ENCODE measurements around the gene CC2D2A. TPM values are rescaled to one million over a fixed set of nuclear protein-coding genes. Genes with fewer than 3 reads are reported as not detected.
A peak's percentile ranks its signal among the peaks of the same experiment; 100 is the strongest.

CC2D2A gene
- total and polyA plus RNA-seq, 7 donors = 1.6 to 4.7 (median 2.1) TPM

- Histone ChIP-seq H3K36me3 (ENCODE audit: insufficient read depth in 1 of 2, low read depth in 1 of 2) (peaks cover 0 to 14% of the 10 kb centered on the region in 2 donors), H3K27ac (no peak overlapping the region), H3K4me3 (no peak overlapping the region), H3K4me1 (no peaks in the 10 kb centered on the region), H3K27me3 (ENCODE audit: insufficient read depth in 3 of 3, low read length in 2 of 3) (no peaks in the 10 kb centered on the region), H3K9me3 (no peaks in the 10 kb centered on the region)
- no peak for DNase-seq
- WGBS, 3 donors = 44 to 63% (median 51%) methylated on average over 7 of the region's 7 CpGs
- intact Hi-C loops (cut with DNase I) = no loop called here
- no peak for TF ChIP-seq CTCF (IDR thresholded peaks at IDR 0.05)
- peak in 3 of 4 donors; percentile 57 to 60 (median 60) for ATAC-seq
Measured at GRCh38 chr4:15542760-15543159, 73.1 kb downstream of the CC2D2A start.

DNA sequence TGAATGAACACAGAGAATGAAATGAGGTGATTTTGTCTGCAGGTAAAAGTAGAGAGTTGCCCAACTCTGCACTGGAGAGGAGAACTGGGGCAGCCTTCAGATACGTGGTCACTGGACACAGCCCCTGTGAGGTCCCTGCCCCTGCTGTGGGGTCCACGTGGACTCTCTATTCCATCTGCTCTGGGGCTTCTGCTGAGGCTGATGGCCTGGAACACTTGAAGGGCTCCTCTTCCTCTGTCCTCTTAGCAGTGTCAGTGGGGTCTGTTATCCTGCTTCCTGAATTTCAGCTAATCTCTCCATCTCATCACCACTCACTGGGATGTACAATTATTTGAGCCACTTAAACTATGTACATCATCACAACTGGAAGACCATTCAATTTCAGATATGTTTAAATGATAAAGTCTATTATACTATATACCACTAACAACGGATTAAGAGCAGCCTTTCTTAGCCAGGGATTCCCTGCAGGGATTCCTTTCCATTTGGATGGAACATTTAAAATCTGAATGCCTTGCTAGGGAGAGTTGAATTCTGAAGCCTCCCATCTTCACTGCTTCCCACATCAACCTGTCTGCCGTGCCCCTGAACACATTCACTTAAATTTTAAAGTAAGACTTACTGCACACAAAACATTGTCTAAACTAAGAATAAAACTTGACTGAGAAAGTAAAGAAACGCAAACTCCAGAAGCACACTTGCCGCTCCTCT, 74.0 kb downstream of the CC2D2A start:
- ATAC-seq = no peak
- no peak for DNase-seq
- Histone ChIP-seq H3K9me3 (no peaks in the 10 kb centered on the region), H3K27ac (no peak overlapping the region), H3K4me3 (no peak overlapping the region), H3K36me3 (ENCODE audit: insufficient read depth in 1 of 2, low read depth in 1 of 2) (peaks cover 0 to 5% of the 10 kb centered on the region in 2 donors), H3K4me1 (no peaks in the 10 kb centered on the region), H3K27me3 (ENCODE audit: insufficient read depth in 3 of 3, low read length in 2 of 3) (no peaks in the 10 kb centered on the region)
- WGBS, 3 donors = 69 to 85% (median 73%) methylated on average over 6 of the region's 6 CpGs
- no peak for TF ChIP-seq CTCF (IDR thresholded peaks at IDR 0.05)
- intact Hi-C loops (cut with DNase I) = no loop called here

GRCh38 chr4:15544248-15544729, 74.6 kb downstream of the CC2D2A start:
- DNase-seq = no peak
- Histone ChIP-seq H3K9me3 (no peaks in the 10 kb centered on the region), H3K4me3 (no peak overlapping the region), H3K4me1 (no peaks in the 10 kb centered on the region), H3K36me3 (ENCODE audit: insufficient read depth in 1 of 2, low read depth in 1 of 2) (peaks cover 0 to 4% of the 10 kb centered on the region in 2 donors), H3K27ac (no peak overlapping the region), H3K27me3 (ENCODE audit: insufficient read depth in 3 of 3, low read length in 2 of 3) (no peaks in the 10 kb centered on the region)
- WGBS, 3 donors = 88 to 92% (median 92%) methylated on average over 1 of the region's 1 CpG
- intact Hi-C loops (cut with DNase I) = no loop called here
- ATAC-seq = no peak
- TF ChIP-seq CTCF (IDR thresholded peaks at IDR 0.05) = no peak

GRCh38 chr4:15545371-15545770, 75.7 kb downstream of the CC2D2A start:
- Histone ChIP-seq H3K4me1 (no peaks in the 10 kb centered on the region), H3K4me3 (no peak overlapping the region), H3K27me3 (ENCODE audit: insufficient read depth in 3 of 3, low read length in 2 of 3) (no peaks in the 10 kb centered on the region), H3K27ac (no peak overlapping the region), H3K36me3 (ENCODE audit: insufficient read depth in 1 of 2, low read depth in 1 of 2) (peaks cover 0 to 4% of the 10 kb centered on the region in 2 donors), H3K9me3 (no peaks in the 10 kb centered on the region)
- ATAC-seq (no peak), DNase-seq (no peak)
- 91 to 93% (median 91%) methylated on average over 2 of the region's 2 CpGs for WGBS, 3 donors
- TF ChIP-seq CTCF (IDR thresholded peaks at IDR 0.05) = no peak
- intact Hi-C loops (cut with DNase I) = no loop called here

- DNase-seq (no peak), ATAC-seq (no peak)
- H3K36me3 ChIP-seq (ENCODE audit: insufficient read depth in 1 of 2, low read depth in 1 of 2) = no peaks in the 10 kb centered on the region
- no peak overlapping the region for H3K4me3 ChIP-seq
- TF ChIP-seq CTCF (IDR thresholded peaks at IDR 0.05) = no peak
- H3K9me3 ChIP-seq = no peaks in the 10 kb centered on the region
- intact Hi-C loops (cut with DNase I) = no loop called here
- WGBS, 3 donors = 72 to 87% (median 77%) methylated on average over 3 of the region's 3 CpGs
- H3K4me1 ChIP-seq = no peaks in the 10 kb centered on the region
- no peak overlapping the region for H3K27ac ChIP-seq
- no peaks in the 10 kb centered on the region for H3K27me3 ChIP-seq (ENCODE audit: insufficient read depth in 3 of 3, low read length in 2 of 3)
Measured at GRCh38 chr4:15547392-15547791, 77.7 kb downstream of the CC2D2A start.

Data from psoas muscle (tissue), 8 donors.